HepG2 (cell line): ENCODE data around the gene LOXL3. TPM values are rescaled to one million over a fixed set of nuclear protein-coding genes. Genes with fewer than 3 reads are reported as not detected.

ENCODE experiments used
- ARID4A ChIP-seq: sonication (generic); formaldehyde crosslinking; IDR thresholded peaks from 2 replicates; pipeline ENCODE4 v1.5.0; 2020; ENCODE audit warnings: mild to moderate bottlenecking, missing genetic modification reagents, borderline replicate concordance
- BCL6 ChIP-seq: IDR thresholded peaks from 2 replicates; pipeline ENCODE4 v1.6.1; 2016; ENCODE audit warnings: missing genetic modification reagents, missing compliant biosample characterization
- KDM2A ChIP-seq: sonication (generic); formaldehyde crosslinking; IDR thresholded peaks from 2 replicates; pipeline ENCODE4 v1.4.0; 2020; ENCODE audit warnings: low read depth, missing genetic modification reagents, borderline replicate concordance
- KDM5A ChIP-seq: fragments of 200-600 bp; sonication (generic); IDR thresholded peaks from 2 replicates; pipeline ENCODE4 v1.7.0; 2018; ENCODE audit warnings: antibody characterized with exemption, mild to moderate bottlenecking, low read length, borderline replicate concordance
- RARG ChIP-seq: sonication (generic); formaldehyde crosslinking; IDR thresholded peaks from 2 replicates; pipeline ENCODE4 v1.4.0; 2020; ENCODE audit warnings: low read depth, mild to moderate bottlenecking, missing genetic modification reagents
- UBTF ChIP-seq: sonication (generic); formaldehyde crosslinking; IDR thresholded peaks from 2 replicates; pipeline ENCODE4 v1.4.0; 2020; ENCODE audit warnings: mild to moderate bottlenecking, missing genetic modification reagents
- YEATS4 ChIP-seq: sonication (generic); formaldehyde crosslinking; IDR thresholded peaks from 2 replicates; pipeline ENCODE4 v1.4.0; 2020; ENCODE audit warnings: missing genetic modification reagents, borderline replicate concordance
- ZMAT3 ChIP-seq: sonication (generic); formaldehyde crosslinking; conservative IDR thresholded peaks from 2 replicates; pipeline ENCODE4 v1.7.0; 2021; ENCODE audit warnings: missing genetic modification reagents
- ZNF121 ChIP-seq: sonication (generic); formaldehyde crosslinking; IDR thresholded peaks from 2 replicates; pipeline ENCODE4 v1.5.0; 2020; ENCODE audit warnings: mild to moderate bottlenecking, missing genetic modification reagents
- ZNF225 ChIP-seq: sonication (generic); formaldehyde crosslinking; IDR thresholded peaks from 2 replicates; pipeline ENCODE4 v1.4.0; 2020; ENCODE audit warnings: mild to moderate bottlenecking, missing genetic modification reagents
- ZNF589 ChIP-seq: sonication (generic); formaldehyde crosslinking; conservative IDR thresholded peaks from 2 replicates; pipeline ENCODE4 v1.8.0; 2022; ENCODE audit warnings: mild to moderate bottlenecking, moderate library complexity, missing genetic modification reagents
- ZNF629 ChIP-seq: sonication (generic); formaldehyde crosslinking; conservative IDR thresholded peaks from 2 replicates; pipeline ENCODE4 v1.5.0; 2020; ENCODE audit warnings: missing genetic modification reagents
- ZNF674 ChIP-seq: sonication (generic); formaldehyde crosslinking; IDR thresholded peaks from 2 replicates; pipeline ENCODE4 v1.5.0; 2020; ENCODE audit warnings: low read depth, mild to moderate bottlenecking, missing genetic modification reagents
- ZNF761 ChIP-seq: sonication (generic); formaldehyde crosslinking; conservative IDR thresholded peaks from 2 replicates; pipeline ENCODE4 v1.4.0; 2020; ENCODE audit warnings: mild to moderate bottlenecking, missing genetic modification reagents
- ZSCAN22 ChIP-seq: sonication (generic); formaldehyde crosslinking; IDR thresholded peaks from 2 replicates; pipeline ENCODE4 v1.4.0; 2020; ENCODE audit warnings: mild to moderate bottlenecking, missing genetic modification reagents
- polyA plus RNA-seq, 8 experiments: library from polyadenylated mRNA; depleted of rRNA in 3 of 8; stranded (reverse) in 7 of 8; unstranded in 1 of 8; fragments of >200 nt; fragmentation: Illumina TruSeq in 4 of 8; extraction: Trizol in 4 of 8; gene quantifications; 2 replicates each; pipeline versions ENCODE4 v1.2.1 to v1.2.3, GENCODE V29; 2011 to 2016; ENCODE audit warnings: low read depth in 4 of 8, missing spikeins in 1 of 8, mixed read lengths in 1 of 8; ENCODE audit not compliant: insufficient read depth in 1 of 8
- total RNA-seq, 5 experiments: library from RNA; depleted of rRNA; stranded (reverse); fragments of >200 nt; fragmentation: Illumina TruSeq; extraction: Trizol; gene quantifications; 2 replicates each; pipeline ENCODE4 v1.2.3, GENCODE V29; 2016; ENCODE audit warnings: low read depth in 1 of 5
- TF ChIP-seq, protein P1 (sequence below): sonication (generic); formaldehyde crosslinking; IDR thresholded peaks from 2 replicates; pipeline ENCODE4 v1.8.0; 2022; ENCODE audit warnings: mild to moderate bottlenecking, missing genetic modification reagents, moderate library complexity
- TF ChIP-seq, protein P2 (sequence below): sonication (generic); formaldehyde crosslinking; conservative IDR thresholded peaks from 2 replicates; pipeline ENCODE4 v1.4.0; 2020; ENCODE audit warnings: mild to moderate bottlenecking, missing genetic modification reagents, moderate library complexity

LOXL3 gene
- total and polyA plus RNA-seq, 2 of the 13 experiments (the other 11 are each of a cell fraction or from before 2014, with no cell fraction given) = 0.55 to 6.5 TPM

- TF ChIP-seq ZMAT3 (CRISPR knock-in tag) = peak; percentile 36; the same call in 1 of the 2 replicates
- TF ChIP-seq ZNF121 (CRISPR knock-in tag) = 0 out of 2 replicates have a peak, but pooled peaks have one; percentile 24
- TF ChIP-seq, protein P1, sequence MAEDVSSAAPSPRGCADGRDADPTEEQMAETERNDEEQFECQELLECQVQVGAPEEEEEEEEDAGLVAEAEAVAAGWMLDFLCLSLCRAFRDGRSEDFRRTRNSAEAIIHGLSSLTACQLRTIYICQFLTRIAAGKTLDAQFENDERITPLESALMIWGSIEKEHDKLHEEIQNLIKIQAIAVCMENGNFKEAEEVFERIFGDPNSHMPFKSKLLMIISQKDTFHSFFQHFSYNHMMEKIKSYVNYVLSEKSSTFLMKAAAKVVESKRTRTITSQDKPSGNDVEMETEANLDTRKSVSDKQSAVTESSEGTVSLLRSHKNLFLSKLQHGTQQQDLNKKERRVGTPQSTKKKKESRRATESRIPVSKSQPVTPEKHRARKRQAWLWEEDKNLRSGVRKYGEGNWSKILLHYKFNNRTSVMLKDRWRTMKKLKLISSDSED (CRISPR knock-in tag) = peak; percentile 58; the same call in 1 of the 2 replicates
- TF ChIP-seq YEATS4 (CRISPR knock-in tag) = peak; percentile 89
- peak; percentile 64 for TF ChIP-seq ZNF761 (CRISPR knock-in tag)
- peak; percentile 89; the same call in 1 of the 2 replicates for TF ChIP-seq ZNF674
- 0 out of 2 replicates have a peak, but pooled peaks have one; percentile 22 for TF ChIP-seq ZSCAN22 (CRISPR knock-in tag)
- TF ChIP-seq, protein P2, sequence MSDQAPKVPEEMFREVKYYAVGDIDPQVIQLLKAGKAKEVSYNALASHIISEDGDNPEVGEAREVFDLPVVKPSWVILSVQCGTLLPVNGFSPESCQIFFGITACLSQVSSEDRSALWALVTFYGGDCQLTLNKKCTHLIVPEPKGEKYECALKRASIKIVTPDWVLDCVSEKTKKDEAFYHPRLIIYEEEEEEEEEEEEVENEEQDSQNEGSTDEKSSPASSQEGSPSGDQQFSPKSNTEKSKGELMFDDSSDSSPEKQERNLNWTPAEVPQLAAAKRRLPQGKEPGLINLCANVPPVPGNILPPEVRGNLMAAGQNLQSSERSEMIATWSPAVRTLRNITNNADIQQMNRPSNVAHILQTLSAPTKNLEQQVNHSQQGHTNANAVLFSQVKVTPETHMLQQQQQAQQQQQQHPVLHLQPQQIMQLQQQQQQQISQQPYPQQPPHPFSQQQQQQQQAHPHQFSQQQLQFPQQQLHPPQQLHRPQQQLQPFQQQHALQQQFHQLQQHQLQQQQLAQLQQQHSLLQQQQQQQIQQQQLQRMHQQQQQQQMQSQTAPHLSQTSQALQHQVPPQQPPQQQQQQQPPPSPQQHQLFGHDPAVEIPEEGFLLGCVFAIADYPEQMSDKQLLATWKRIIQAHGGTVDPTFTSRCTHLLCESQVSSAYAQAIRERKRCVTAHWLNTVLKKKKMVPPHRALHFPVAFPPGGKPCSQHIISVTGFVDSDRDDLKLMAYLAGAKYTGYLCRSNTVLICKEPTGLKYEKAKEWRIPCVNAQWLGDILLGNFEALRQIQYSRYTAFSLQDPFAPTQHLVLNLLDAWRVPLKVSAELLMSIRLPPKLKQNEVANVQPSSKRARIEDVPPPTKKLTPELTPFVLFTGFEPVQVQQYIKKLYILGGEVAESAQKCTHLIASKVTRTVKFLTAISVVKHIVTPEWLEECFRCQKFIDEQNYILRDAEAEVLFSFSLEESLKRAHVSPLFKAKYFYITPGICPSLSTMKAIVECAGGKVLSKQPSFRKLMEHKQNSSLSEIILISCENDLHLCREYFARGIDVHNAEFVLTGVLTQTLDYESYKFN (CRISPR knock-in tag) = peak; percentile 60
- TF ChIP-seq ARID4A = peak; percentile 91
- TF ChIP-seq UBTF = peak; percentile 43; the same call in 1 of the 2 replicates
- TF ChIP-seq RARG (CRISPR knock-in tag) = no peak
- TF ChIP-seq ZNF589 (CRISPR knock-in tag) = no peak
- peak; percentile 100 for TF ChIP-seq KDM2A (CRISPR knock-in tag)
- peak; percentile 88; the same call in 1 of the 2 replicates for TF ChIP-seq KDM5A
- TF ChIP-seq ZNF629 = no peak; the same call in 1 of the 2 replicates
- peak; percentile 64 for TF ChIP-seq BCL6 (CRISPR knock-in tag)
- no peak; the same call in 1 of the 2 replicates for TF ChIP-seq ZNF225 (CRISPR knock-in tag)
Observed at GRCh38 chr2:74507145-74507925, 46.4 kb downstream of the LOXL3 start, which contains the start of gene PCGF1 (continued).
